Astrocyte (in vitro differentiated cells and primary cell): ENCODE data around the gene TP53AIP1.

Experiments used
- EZH2 ChIP-seq: IDR thresholded peaks from 2 replicates; pipeline ENCODE4 v1.6.1; 2012; ENCODE audit warnings: mild to moderate bottlenecking, low read length, inconsistent platforms; ENCODE audit not compliant: insufficient read depth
- TF ChIP-seq, protein P1 (sequence below): IDR thresholded peaks from 2 replicates; pipeline ENCODE4 v1.5.1; 2011; ENCODE audit warnings: low read depth, mild to moderate bottlenecking, inconsistent platforms, low read length, moderate library complexity; ENCODE audit not compliant: insufficient read depth

DNA sequence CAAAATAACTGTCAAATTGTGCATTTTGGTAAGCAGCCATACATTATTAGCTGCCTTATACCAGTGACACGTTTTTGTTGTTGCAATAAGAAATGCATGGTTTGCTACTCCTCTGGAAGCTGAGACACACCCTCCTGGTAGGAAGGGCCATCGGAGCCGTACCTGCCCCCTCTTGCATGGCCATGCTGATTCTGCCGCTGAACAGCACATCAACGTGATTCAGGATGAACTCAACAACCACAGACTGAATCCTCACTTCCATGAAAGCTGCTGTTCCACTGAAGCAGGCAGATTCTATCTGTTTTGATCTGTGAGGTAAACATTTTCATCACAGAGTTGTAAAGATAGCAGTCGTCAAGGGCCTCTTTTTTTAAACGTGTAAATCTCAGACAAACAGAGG is 38.6 kb upstream of the TP53AIP1 start:
- TF ChIP-seq, protein P1, sequence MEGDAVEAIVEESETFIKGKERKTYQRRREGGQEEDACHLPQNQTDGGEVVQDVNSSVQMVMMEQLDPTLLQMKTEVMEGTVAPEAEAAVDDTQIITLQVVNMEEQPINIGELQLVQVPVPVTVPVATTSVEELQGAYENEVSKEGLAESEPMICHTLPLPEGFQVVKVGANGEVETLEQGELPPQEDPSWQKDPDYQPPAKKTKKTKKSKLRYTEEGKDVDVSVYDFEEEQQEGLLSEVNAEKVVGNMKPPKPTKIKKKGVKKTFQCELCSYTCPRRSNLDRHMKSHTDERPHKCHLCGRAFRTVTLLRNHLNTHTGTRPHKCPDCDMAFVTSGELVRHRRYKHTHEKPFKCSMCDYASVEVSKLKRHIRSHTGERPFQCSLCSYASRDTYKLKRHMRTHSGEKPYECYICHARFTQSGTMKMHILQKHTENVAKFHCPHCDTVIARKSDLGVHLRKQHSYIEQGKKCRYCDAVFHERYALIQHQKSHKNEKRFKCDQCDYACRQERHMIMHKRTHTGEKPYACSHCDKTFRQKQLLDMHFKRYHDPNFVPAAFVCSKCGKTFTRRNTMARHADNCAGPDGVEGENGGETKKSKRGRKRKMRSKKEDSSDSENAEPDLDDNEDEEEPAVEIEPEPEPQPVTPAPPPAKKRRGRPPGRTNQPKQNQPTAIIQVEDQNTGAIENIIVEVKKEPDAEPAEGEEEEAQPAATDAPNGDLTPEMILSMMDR = no peak
- no peak for TF ChIP-seq EZH2
